CD14-positive monocyte (primary cell): ENCODE data around the gene OSBPL1A. TPM values are rescaled to one million over a fixed set of nuclear protein-coding genes. Genes with fewer than 3 reads are reported as not detected.

Experiments
- DNase-seq, 3 donors: peaks; one replicate each; pipeline ENCODE4 v3.0.0-alpha.2; 2011 to 2022
- H2AFZ ChIP-seq: 2 replicates; pipeline ENCODE4 v1.6.0; 2012; ENCODE audit warnings: mild to moderate bottlenecking, low read depth, low read length, inconsistent platforms; ENCODE audit not compliant: insufficient read depth, poor library complexity, severe bottlenecking
- H3K27ac ChIP-seq, 2 donors: 1 replicate in 1 of 2; 2 replicates in 1 of 2; pipeline ENCODE4 v1.5.1; 2012 to 2013; ENCODE audit warnings: low read length in 2 of 2, control low read depth in 1 of 2, inconsistent platforms in 1 of 2, low read depth in 1 of 2, mild to moderate bottlenecking in 1 of 2
- H3K27me3 ChIP-seq, 2 donors: one replicate each; pipeline versions ENCODE4 v1.6.0 to v1.6.1; 2011 to 2013; ENCODE audit warnings: low read length in 2 of 2; ENCODE audit not compliant: control insufficient read depth in 2 of 2, insufficient read depth in 2 of 2
- H3K36me3 ChIP-seq, 2 donors: replicated peaks in 1 of 2; 1 replicate in 1 of 2; 2 replicates in 1 of 2; pipeline versions ENCODE4 v1.5.1 to v1.6.1; 2012 to 2013; ENCODE audit warnings: low read length in 2 of 2, control low read depth in 1 of 2, inconsistent platforms in 1 of 2, mild to moderate bottlenecking in 1 of 2; ENCODE audit not compliant: insufficient read depth in 2 of 2, control insufficient read depth in 1 of 2
- H3K4me1 ChIP-seq, 2 donors: 1 replicate in 1 of 2; 2 replicates in 1 of 2; pipeline versions ENCODE4 v1.5.1 to v1.6.1; 2012 to 2013; ENCODE audit warnings: low read length in 2 of 2, control low read depth in 1 of 2, inconsistent platforms in 1 of 2, mild to moderate bottlenecking in 1 of 2, moderate library complexity in 1 of 2; ENCODE audit not compliant: insufficient read depth in 2 of 2, control insufficient read depth in 1 of 2
- H3K4me2 ChIP-seq: replicated peaks from 2 replicates; pipeline ENCODE3; 2012; ENCODE audit warnings: low read length, moderate library complexity, mild to moderate bottlenecking; ENCODE audit not compliant: poor library complexity, severe bottlenecking; ENCODE audit errors: extremely low read depth
- H3K4me3 ChIP-seq, 3 experiments: fragments of 200-600 bp in 1 of 3; sonication (generic) in 1 of 3; replicated peaks in 1 of 3; 1 replicate in 2 of 3; 2 replicates in 1 of 3; pipeline ENCODE4 v1.5.1; 2011 to 2013; ENCODE audit warnings: low read length in 3 of 3, mild to moderate bottlenecking in 3 of 3, control low read depth in 2 of 3, low read depth in 2 of 3, inconsistent platforms in 1 of 3, moderate library complexity in 1 of 3
- H3K79me2 ChIP-seq: 2 replicates; pipeline ENCODE4 v1.6.0; 2012; ENCODE audit warnings: mild to moderate bottlenecking, control low read depth, inconsistent platforms, low read length, moderate library complexity; ENCODE audit not compliant: insufficient read depth
- H3K9ac ChIP-seq: 2 replicates; pipeline ENCODE4 v1.6.0; 2017; ENCODE audit warnings: low read length, mild to moderate bottlenecking; ENCODE audit not compliant: insufficient read depth, poor library complexity, severe bottlenecking
- H3K9me3 ChIP-seq, 2 donors: replicated peaks in 1 of 2; 1 replicate in 1 of 2; 2 replicates in 1 of 2; pipeline versions ENCODE4 v1.5.1 to v1.6.1; 2012 to 2013; ENCODE audit warnings: low read length in 2 of 2, control low read depth in 1 of 2; ENCODE audit not compliant: control insufficient read depth in 1 of 2, insufficient read depth in 1 of 2
- H4K20me1 ChIP-seq: 2 replicates; pipeline ENCODE4 v1.6.0; 2012; ENCODE audit warnings: mild to moderate bottlenecking, low read length, control low read depth, moderate library complexity; ENCODE audit not compliant: insufficient read depth
- H3K27ac Mint-ChIP-seq, 7 donors: one replicate each; pipeline ENCODE4 v1.8.0; 2020; ENCODE audit warnings: mild to moderate bottlenecking in 7 of 7, mixed read lengths in 7 of 7, moderate library complexity in 6 of 7, inconsistent platforms in 2 of 7
- H3K27me3 Mint-ChIP-seq, 3 donors: one replicate each; pipeline ENCODE4 v1.8.0; 2021 to 2022; ENCODE audit warnings: low read depth in 3 of 3, mild to moderate bottlenecking in 3 of 3, mixed read lengths in 3 of 3, moderate library complexity in 3 of 3, inconsistent platforms in 1 of 3
- H3K36me3 Mint-ChIP-seq, 2 donors: one replicate each; pipeline ENCODE4 v1.8.0; 2020; ENCODE audit warnings: mixed read lengths in 2 of 2, inconsistent platforms in 1 of 2, mild to moderate bottlenecking in 1 of 2
- H3K4me1 Mint-ChIP-seq: one replicate; pipeline ENCODE4 v1.8.0; 2020; ENCODE audit warnings: mild to moderate bottlenecking, mixed read lengths
- H3K4me3 Mint-ChIP-seq, 2 donors: one replicate each; pipeline ENCODE4 v1.8.0; 2020; ENCODE audit warnings: mild to moderate bottlenecking in 2 of 2, mixed read lengths in 2 of 2, moderate library complexity in 1 of 2
- H3K9me3 Mint-ChIP-seq, 7 donors: one replicate each; pipeline ENCODE4 v1.8.0; 2020 to 2022; ENCODE audit warnings: mixed read lengths in 7 of 7, mild to moderate bottlenecking in 6 of 7, moderate library complexity in 6 of 7, inconsistent platforms in 2 of 7
- CTCF ChIP-seq: fragments of 200-600 bp; IDR thresholded peaks from one replicate; pipeline ENCODE4 v1.8.0; 2022; ENCODE audit warnings: antibody characterized with exemption, mild to moderate bottlenecking
- WGBS: methylation state at CpG from one replicate; pipeline ENCODE4 v1.1.5; 2013; ENCODE audit warnings: missing lambda C conversion rate; ENCODE audit not compliant: insufficient coverage; 5-methylcytosine and 5-hydroxymethylcytosine counted together
- intact Hi-C, 2 donors: fragments of 100-400 bp; cut with micrococcal nuclease; formaldehyde crosslinking; loops; one replicate each; pipeline versions ENCODE4 v1.15.0 to v1.15.1; 2023
- polyA plus RNA-seq, 3 donors: library from polyadenylated mRNA; depleted of rRNA in 1 of 3; unstranded in 2 of 3; stranded (reverse) in 1 of 3; fragments of 300-500 nt in 2 of 3; fragments of >200 nt in 1 of 3; fragmentation: Illumina TruSeq in 2 of 3; gene quantifications; 1 replicate in 2 of 3; 2 replicates in 1 of 3; pipeline ENCODE4 v1.2.3, GENCODE V29; 2012 to 2021

The OSBPL1A gene
- polyA plus RNA-seq, 3 donors, result 6.3 to 9.1 (median 7.1) TPM

- Histone ChIP-seq H3K36me3 (peaks cover 32 to 95% of the 10 kb centered on the region in 2 donors), H3K4me3 (no peak overlapping the region)
- TF ChIP-seq CTCF, result no peak
Measured at GRCh38 chr18:24160086-24160485, 237.5 kb downstream of the OSBPL1A start.

GRCh38 chr18:24157855-24158254 lies 239.8 kb downstream of the OSBPL1A start:
- intact Hi-C loops, result no loop called here
- H2AFZ ChIP-seq, result no peak overlapping the region
- peaks cover 23 to 80% of the 10 kb centered on the region in 2 donors for H3K36me3 ChIP-seq
- no peaks in the 10 kb centered on the region for H3K9me3 Mint-ChIP-seq
- no peaks in the 10 kb centered on the region for H3K4me1 ChIP-seq
- TF ChIP-seq CTCF, result no peak
- 93% methylated on average over 2 of the region's 3 CpGs for WGBS
- H3K9ac ChIP-seq, result no peak overlapping the region
- no peaks in the 10 kb centered on the region for H3K4me1 Mint-ChIP-seq
- H3K27ac Mint-ChIP-seq, result no peak overlapping the region
- no peaks in the 10 kb centered on the region for H4K20me1 ChIP-seq
- H3K4me3 ChIP-seq, result no peak overlapping the region
- no peaks in the 10 kb centered on the region for H3K9me3 ChIP-seq
- no peak overlapping the region for H3K4me3 Mint-ChIP-seq
- H3K27ac ChIP-seq, result no peak overlapping the region
- no peak overlapping the region for H3K4me2 ChIP-seq
- no peaks in the 10 kb centered on the region for H3K79me2 ChIP-seq
- DNase-seq, result no peak
- peaks cover 0 to 1% (median 0%) of the 10 kb centered on the region in 3 donors for H3K27me3 Mint-ChIP-seq
- peaks cover 57 to 60% of the 10 kb centered on the region in 2 donors for H3K36me3 Mint-ChIP-seq
- H3K27me3 ChIP-seq, result no peaks in the 10 kb centered on the region

More at GRCh38 chr18:24160086-24160485, 237.5 kb downstream of the OSBPL1A start:
- no peak overlapping the region for H2AFZ ChIP-seq
- H3K27ac ChIP-seq, result no peak overlapping the region
- Mint-ChIP-seq H3K4me1 (no peaks in the 10 kb centered on the region), H3K36me3 (peaks cover 67 to 76% of the 10 kb centered on the region in 2 donors), H3K27ac (no peak overlapping the region), H3K9me3 (no peaks in the 10 kb centered on the region), H3K4me3 (no peak overlapping the region), H3K27me3 (peaks cover 0 to 1% (median 0%) of the 10 kb centered on the region in 3 donors)
- no CpG with 5 or more reads among the region's 5 CpGs for WGBS
- DNase-seq, result no peak
- no peak overlapping the region for H3K9ac ChIP-seq
- no peaks in the 10 kb centered on the region for H3K79me2 ChIP-seq
- no peaks in the 10 kb centered on the region for H3K4me1 ChIP-seq
- H3K27me3 ChIP-seq, result no peaks in the 10 kb centered on the region
- no peak overlapping the region for H3K4me2 ChIP-seq
- intact Hi-C loops, result no loop called here
- H3K9me3 ChIP-seq, result no peaks in the 10 kb centered on the region
- H4K20me1 ChIP-seq, result no peaks in the 10 kb centered on the region
